Ishikawa (cell line): ENCODE measurements around the gene TECPR2.

Source experiments
- EGR1 ChIP-seq: IDR thresholded peaks from 2 replicates; pipeline ENCODE4 v1.6.1; 2012
- EP300 ChIP-seq: IDR thresholded peaks from 2 replicates; pipeline ENCODE4 v1.6.1; 2012; ENCODE audit warnings: borderline replicate concordance
- FOXM1 ChIP-seq: IDR thresholded peaks from 2 replicates; pipeline ENCODE4 v1.6.1; 2012; ENCODE audit warnings: low read depth, borderline replicate concordance
- RAD21 ChIP-seq: IDR thresholded peaks from 2 replicates; pipeline ENCODE4 v1.6.1; 2012; ENCODE audit warnings: low read depth
- REST ChIP-seq: IDR thresholded peaks from 2 replicates; pipeline ENCODE4 v1.6.1; 2012; ENCODE audit warnings: low read depth, mild to moderate bottlenecking
- TCF12 ChIP-seq: IDR thresholded peaks from 2 replicates; pipeline ENCODE4 v1.6.1; 2012; ENCODE audit warnings: low read depth

DNA sequence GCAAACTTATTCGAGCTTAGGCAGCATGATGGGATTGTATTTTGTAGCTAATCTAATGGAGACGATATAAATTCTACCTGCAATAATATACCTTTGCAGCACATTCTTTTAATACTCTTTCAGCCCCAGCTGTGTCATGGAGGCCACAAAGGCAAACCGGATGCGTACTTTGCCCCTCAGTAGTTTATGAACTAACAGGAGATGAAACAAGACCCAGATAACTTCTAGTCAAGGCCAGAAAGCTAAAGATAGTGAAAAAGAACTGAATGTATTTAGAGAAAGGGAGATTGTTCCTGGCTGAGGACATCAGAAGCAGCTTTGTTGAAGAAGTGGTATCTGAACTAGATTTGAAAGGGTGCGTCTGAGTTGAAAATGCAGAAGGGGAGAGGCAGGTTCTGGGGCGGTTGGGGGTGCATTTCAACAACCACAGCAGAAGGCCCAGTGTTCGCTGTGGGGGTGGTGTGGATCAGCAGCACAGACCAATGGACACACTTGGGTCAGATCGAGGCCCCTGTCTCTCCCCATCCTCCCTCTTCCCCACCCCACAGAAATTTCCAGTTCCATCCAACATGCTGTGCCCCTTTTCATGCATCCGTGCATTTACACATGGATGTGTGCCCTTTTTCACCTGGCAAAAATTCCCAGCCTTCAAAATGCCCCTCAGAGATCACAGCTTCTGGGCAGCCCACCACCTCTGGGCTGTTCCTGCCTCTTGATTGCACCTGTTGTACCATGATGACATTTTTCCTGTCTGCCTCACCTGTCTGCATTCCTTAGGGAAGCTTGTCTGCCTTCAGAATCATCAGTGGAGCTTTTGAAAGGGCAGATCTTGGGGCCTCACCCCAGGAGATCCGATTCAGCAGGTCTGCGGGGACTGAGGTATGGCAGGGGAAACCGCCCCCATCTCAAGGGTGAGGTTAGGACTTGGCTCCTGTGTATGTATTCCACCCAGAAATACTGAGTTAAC is 41.0 kb upstream of the TECPR2 start:
- TF ChIP-seq EP300 (no peak), REST (no peak), EGR1 (no peak), TCF12 (no peak), RAD21 (no peak), FOXM1 (no peak)
